Activated naive CD4-positive, alpha-beta T cell treated with Interleukin-2 at 50 U/mL for 16 hours (primary cell): ENCODE results near the gene SLC38A10.

Experiments
- DNase-seq: peaks from one replicate; pipeline ENCODE4 v3.0.0-alpha.2; 2020

The SLC38A10 gene

DNA sequence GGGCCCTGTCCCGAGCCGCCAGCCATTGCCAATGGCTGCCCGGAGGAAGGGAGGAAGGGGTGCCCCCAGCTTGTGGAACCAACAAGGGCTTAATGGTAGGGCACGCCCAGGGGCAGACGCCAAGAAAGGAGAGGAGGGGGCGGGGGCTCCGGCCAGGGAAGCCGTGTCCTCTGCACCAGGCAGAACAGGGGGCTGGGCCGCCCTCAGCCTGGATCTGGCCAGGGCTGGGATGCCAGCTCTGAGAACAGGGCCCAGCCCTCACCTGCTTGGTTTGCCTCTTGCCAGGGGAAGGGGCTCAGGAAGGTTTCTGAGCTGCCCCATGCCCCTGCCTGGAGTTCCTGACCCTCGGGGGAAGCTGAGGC is 35.8 kb upstream of the SLC38A10 start:
- DNase-seq, result no peak

DNA sequence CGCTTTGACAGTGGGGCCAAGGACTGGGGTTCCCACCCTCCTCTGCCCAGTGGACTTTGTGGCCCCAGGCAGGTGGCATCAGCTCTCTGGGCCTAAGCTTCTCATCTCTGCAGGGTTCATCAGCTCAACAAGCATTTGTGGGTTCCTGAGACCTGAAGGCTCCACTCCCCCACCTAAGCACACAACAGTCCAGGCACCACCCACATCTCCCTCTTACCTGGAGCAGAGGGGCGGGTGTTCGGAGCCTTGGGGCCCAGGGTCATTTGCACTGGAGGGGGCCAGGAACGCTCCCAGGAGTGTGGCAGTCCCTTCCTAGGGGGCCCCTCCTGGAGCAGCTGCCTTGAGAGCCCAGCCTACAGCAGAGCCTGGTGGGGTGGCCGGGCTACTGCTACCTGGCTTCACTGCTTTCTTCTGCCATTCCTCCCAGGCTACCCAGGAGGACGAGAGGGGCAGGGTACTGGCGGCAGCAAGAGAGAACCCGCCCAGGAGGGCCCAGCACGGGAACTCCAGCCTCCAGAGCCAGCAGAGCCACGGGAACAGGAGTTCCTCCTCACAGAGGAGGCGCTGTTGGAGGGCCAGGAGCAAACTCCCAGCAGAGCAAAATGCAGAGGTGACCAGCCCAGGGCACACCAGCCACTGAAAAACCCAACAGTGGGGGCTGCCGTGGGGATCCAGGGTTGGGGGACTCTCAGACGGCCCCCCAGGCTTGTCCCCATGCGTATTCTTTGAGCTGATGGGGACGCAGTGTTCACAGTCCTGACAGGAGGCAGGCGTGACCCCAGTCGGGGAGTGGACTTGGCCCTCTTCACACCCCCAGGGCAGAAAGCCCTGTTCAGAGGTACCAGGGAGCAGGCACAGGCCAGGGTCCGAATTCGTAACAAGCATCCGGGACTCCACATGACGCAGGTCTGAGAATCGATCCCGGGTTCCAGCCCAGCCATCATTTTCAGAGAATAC is 35.1 kb upstream of the SLC38A10 start:
- no peak for DNase-seq

DNA sequence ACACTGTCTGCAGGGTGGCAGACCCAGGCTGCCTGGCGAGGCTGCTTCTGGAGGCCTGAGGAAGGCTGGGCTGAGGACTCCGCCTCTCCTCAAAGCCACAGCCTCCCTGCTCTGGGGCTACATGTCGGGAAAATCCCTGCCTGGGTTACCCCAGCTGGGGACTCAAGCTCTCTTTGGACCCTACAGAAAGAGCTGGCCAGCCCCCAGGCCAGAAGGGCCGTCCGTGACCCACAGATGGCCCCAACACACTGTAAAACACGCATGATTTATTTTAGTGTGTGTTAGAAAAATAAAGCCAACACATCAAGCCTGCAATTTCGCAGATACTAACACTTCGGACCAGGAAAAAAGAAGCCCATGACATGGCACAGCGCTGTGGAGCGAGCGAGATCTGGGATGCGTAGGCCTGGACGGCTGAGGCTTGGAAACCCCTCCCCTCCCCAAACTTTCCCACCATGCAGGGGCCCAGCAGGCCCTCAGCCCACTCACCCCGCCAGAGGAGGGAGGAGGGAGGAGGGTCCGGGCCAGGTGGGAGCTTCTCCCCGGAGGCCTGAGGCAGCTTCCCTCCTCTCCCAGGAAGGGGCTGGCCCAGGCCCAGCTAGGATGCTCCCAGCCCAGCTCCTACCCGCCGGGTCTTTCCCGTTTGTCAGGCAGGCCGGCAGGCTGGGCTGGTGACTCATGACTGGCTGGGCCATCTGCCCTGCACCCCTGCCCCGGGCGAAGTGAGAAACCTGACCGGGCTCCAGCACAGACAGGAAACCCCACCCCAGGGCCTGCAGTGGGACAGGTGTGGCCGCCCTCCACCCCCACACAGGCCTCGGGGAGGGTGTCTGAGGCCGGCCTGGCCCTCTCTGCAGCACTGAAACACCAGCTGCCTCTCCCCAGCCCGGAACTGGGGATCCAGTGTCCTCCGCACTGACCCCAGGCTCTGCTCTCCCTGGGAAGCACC is 34.1 kb upstream of the SLC38A10 start:
- DNase-seq, result no peak

DNA sequence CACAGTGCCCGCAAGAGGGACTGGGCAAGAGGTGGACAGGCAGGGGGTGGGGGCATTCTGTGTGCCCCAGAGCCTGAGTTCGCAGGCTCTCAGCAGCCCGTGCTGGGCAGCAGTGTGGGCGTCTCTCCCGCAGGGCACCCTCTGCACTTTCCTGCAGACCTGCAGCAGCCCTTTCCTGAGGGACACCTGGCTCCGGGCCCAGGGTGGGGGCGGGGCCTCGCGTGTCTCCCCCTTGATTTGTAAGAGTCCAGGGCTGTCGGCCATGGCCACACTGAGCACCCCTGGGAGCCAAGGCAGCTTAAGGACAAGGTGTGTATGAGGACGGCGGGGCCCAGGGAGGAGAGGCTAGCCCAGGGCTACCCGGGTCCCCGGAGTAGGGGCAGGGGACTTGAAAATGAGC is 33.4 kb upstream of the SLC38A10 start:
- no peak for DNase-seq

DNA sequence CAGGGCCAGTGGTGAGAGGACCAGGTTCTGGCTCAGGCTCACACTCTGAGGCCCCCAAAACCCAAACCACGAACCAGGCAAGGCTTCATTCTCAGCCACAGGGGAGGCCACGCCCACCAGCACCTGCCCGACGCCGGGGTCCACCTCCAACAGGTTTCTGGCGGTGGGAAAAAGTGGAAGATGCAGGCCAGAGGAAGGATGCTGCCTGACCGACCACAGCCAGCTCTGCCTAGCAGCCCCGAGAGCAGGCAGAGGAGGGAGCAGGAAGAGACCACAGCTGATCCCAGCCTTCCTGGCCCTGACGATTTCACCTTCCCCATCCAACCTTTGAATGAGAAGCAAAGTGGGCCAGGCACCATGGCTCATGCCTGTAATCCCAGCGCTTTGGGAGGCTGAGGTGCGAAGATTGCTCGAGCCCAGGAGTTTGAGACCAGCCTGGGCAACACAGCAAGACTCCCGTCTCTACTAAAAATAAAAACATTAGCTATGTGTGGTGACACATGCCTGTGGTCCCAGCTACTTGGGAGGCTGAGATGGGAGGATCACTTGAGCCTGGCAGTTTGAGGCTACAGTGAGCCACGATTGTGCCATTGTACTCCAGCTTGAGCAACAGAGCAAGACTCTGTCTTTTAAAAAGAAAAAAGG is 30.7 kb upstream of the SLC38A10 start:
- no peak for DNase-seq

DNA sequence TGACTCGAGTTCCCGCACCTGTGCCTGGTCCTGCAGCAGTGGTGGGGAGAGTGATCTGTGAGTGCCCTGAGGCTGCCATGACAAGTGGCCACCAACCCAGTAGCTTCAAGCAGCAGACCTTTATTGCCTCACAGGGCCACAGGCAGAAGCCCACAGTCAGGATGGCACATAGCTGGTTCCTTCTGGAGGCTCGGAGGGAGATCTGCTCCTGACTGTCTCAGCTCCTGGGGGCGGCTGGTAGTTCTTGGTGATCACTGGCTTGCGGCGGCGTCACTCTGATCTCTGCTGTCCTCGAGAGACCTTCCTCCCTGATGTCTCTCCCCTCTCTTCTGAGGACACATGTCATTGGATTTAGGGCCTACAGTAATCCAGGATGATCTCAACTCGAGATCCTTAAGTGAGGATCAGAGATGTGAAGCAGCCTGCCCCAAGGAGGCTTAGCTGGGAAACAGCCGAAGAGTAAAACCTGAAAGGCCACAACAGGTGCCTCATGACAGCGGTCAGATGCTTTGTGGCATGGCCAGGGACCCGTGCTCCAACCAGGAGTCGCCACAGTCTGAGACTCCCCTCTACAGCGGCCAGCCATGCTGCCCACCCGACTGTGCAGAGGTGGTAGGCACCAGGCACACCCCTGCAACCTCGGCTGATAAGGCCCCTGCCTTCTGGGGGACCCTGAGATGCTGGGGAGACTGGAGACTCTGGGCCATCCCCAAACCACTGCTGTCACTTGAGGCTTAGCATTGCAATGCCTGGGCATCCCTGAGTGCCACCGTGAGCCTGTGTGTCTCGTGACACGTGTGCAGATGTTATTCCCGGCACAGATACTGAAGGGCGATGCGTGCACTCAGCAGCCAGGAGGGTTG is 30.0 kb upstream of the SLC38A10 start:
- DNase-seq, result no peak

DNA sequence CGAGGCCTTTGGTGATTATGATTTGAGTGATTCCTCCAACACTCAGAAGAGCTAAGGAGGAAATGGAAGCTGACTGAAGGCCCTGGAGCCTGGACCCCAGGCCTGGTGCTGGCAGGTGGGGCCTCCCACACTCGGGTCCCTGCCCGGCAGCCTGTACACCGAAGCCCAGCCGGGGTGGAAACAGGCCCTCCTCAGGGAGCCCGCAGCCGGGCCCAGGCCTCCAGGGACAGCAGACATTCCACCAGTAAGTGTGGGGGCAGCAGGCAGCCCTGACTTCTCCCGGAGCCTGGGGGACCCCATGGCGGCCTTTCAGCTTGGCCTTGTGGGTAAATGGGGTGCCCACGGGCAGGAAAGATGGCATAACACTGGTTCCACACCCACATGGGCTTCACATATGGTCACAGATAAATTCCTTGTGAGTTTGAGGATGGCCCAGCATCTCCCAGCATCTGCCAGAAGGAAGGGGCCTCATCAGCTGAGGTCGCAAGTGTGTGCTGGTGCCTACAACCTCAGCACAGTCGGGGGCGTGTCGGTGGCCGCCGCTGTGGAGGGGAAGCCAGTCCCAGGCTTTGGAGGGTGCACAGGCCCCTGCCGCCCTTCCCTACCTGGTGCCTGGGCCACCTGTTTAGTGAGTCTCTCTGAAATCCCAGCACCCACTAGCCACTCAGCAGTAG is 29.2 kb upstream of the SLC38A10 start:
- DNase-seq, result no peak

DNA sequence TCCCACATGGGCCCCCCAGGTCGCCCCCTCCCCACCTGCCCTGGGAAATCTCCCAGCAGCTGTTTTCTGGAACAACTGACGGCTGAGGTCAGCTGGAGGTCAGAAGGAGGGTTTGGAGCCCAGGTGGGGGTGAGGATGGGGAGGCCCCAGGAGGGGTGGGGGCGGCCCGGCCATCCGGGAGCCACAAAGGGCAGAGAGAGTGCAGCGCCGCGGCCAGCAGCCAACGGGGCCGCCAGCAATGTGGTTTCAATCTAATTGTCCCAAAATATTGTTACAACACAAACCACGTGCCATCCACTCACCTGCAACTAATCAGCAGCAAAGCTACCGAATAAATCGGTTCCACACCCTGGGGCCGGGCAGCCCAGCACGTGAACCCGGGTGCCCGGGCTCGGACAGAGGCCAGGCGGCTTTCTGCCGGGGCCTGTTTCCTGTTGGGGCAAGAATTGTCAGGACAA is 28.3 kb upstream of the SLC38A10 start:
- DNase-seq, result no peak

DNA sequence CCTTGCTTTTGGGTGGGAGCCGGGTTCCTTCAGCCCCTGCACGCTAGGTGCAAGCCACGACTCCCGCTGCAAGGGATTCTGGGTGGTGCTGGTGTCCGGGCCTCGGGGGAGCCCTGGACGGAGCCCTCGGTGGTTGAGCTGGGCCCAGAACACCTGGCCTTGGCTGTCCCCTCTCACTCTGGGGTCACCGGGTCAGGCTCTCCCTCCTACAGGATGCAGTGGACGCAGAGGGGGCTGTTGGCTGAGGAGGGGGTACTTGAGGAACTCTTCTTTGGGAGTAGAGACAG is 27.9 kb upstream of the SLC38A10 start:
- DNase-seq, result no peak

DNA sequence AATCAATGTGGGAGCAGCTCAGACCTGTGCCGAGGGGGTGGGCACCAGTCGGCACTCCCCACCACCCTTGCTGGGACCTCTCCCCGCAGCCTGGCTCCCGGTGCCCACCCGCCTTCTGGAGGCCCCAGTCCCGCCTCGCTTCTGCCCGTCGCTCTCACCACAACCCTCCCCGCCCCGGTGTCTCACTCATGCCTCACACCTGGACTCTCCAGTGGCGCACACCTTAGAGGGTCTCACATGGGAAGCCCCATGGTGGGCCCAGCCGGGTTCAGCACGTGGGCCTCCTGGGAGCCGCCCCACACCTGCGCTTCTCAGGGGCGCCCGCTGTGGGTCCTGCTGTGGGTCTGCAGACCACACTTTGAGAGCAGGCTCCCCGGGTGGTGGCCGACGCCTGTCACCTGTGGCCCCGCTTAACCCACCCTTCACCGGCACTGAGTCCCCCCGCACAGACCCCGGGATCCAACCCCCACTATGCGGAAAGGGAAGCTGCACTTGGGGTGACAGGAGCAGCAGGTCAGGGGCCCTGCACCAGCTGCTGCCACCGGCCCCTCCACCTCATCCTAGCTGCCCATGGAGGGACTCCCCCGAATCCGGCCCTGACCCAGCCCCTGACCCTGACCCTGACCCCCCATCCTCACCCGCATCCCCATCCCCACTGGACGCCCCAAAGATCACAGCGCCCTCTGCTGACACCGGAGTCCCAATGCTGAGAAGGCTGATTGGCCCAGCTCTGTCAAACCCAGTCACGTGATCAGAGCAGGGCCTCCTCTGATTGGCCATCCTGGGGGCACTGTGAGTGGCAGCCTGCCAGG is 27.4 kb upstream of the SLC38A10 start:
- peak; percentile 33 for DNase-seq

DNA sequence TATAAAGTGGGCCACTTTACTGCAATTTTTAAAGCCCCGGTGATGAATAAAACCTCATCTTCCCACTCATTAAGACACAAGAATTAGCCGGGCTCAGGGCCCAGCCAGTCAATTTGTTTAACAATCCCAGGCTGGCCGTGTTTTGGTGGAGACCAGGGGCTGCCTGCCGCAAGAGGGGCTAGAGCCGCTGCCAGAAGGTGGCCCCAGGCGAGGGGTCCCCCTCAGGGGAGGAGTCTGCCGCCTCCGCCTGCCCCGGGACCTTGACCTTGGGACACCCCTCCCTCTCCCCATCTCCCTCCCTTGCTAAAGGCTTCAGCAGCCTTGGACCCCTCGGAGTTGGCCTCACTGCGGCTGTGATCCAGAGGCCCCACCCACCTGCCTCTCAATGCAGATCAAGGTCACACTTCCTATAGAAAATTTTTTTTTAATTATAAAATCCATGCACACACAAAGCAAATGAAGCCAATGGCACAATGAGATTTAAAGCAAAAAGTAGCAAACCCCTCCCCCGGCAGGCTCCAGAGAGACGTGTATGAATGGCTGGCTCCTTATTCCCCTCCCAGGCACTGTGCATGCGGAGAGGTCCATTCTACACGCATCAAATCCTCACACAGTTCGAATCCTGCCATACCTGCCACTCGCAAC is 23.0 kb upstream of the SLC38A10 start:
- DNase-seq, result no peak

DNA sequence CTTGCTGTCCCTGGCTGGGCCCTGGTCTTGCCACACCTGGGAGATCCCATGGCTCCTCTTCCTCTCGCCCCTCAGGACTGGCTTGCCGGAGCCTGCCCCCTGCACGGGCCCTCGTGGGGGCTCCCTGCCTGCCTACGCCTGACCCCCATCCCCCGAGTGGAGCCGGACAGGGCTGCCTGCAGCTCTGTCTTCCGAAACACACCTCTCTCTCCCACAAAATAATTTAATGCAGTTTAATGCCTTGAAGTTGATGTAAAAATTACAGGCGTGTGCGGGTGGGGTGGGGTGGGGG is 22.4 kb upstream of the SLC38A10 start:
- DNase-seq, result no peak

DNA sequence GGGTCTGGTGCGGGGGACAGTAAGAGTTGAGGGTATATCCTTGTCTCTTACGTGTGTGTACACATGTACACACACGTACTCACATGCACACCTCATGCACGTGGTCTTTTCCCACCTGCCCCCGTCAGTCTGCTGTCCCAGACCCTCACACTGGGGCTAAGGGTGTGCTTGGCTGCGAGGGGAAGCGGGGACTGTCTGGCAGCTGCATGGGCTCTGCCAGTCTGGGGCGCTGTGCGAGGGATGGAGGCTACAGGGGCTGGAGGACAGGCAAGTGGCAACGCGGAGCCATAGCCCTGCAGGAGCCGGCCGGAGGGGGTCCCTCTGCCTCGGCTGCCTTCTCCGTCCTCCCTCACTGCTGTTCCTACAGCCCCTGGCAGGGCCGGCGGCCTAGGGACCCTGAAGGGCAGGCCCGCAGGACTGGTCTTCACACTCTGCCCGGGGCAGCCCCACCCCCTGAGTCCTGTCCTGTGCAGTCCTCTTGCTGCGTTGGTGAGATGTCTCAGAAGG is 20.8 kb upstream of the SLC38A10 start:
- no peak for DNase-seq

DNA sequence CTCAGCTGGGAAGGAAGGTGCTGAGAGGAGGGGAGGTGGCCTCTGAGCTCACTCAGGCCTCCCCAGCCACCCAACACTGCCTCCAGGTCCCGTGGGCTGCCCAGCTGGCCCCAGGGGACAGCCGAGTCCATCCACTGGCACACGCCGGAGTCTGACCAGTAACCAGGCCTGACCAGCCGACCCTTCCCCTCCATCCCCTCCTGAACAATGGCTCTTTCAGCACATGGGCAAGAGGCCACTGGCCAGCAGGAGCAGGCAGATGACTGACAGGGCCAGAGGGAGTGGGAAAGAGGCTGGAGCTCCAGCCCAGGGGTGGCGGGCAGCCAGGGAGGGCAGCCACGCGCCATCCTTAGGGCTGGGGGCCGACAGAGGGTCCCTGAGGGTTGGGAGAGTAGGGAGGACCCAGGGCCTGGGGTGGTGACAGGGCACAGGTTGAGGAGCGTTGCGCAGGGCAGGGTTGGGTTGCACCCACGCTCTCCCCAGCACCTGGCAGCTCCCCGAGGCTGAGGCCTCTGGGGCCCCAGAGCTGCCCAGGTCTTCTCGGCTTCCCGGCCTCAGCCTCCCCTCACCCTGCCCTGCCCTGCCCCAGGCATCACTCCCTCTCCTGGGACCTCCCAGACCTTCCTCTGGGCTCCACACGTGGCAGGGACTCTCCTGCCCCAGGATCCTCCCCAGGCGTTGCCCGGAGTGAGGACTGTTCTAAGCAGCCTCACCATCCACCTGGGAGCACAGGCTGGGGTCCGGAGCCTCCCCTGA is 20.2 kb upstream of the SLC38A10 start:
- no peak for DNase-seq

DNA sequence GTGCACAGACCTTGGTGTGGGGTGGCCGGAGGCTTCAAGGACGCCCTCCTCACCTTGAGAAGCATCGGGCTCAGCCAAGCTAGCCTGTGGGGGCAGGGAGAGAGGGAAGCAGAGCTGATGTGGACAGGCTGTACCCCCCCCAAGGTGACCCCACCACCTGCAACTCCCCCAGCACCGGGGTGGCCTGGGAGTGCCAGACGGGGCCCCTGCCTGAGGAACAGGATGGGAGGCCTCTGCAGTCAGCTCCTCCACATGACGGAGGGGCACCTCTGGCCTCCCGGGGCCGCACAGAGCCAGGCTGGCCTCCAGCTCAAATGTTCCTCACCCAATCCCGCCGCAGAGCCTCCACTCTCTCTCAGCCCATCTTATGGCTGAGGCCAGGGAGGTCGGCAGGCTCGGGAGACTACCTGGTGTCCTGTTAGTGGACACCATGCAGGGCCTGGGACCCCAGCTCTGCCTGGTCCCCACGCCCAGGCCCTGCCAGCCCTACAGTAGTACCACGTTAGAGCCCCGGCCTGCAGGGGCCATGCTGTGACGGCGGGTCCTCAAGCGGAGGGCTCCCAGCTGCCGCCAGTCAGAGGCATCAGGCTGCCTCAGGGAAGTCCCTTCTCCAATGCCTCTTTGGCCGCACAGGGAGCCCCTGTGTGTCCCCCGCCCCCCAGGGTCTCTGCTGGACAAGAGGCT is 19.4 kb upstream of the SLC38A10 start:
- no peak for DNase-seq

DNA sequence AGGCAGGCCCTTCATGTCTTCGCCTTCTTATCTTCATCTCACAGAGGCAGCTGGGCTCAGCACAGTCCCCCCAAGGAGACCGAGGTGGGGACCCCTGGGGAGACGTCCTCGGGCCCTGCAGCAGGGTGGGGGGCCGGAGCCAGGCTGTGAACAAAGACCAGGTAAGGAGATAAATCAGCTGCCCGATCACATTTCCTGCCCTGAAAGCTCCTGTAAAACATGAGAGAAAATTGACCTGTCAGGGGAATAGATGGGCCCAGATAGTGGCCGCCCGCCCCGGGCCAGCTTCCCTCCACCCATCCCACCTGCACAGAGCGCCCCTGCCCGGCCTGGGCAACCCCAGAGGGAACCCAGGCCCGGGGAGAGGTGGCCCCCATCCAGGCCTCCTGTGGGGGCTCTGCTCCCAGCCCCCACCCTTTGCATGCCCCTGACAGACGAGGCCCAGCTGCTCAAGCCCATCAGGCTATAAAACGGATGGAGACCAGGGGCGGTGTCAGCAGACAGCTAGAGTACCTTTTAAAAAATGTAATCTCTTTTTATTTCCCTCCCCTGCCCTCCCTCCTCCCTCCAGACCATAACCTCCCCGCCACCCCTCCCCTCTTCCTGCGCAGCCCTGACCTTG is 18.8 kb upstream of the SLC38A10 start:
- no peak for DNase-seq

DNA sequence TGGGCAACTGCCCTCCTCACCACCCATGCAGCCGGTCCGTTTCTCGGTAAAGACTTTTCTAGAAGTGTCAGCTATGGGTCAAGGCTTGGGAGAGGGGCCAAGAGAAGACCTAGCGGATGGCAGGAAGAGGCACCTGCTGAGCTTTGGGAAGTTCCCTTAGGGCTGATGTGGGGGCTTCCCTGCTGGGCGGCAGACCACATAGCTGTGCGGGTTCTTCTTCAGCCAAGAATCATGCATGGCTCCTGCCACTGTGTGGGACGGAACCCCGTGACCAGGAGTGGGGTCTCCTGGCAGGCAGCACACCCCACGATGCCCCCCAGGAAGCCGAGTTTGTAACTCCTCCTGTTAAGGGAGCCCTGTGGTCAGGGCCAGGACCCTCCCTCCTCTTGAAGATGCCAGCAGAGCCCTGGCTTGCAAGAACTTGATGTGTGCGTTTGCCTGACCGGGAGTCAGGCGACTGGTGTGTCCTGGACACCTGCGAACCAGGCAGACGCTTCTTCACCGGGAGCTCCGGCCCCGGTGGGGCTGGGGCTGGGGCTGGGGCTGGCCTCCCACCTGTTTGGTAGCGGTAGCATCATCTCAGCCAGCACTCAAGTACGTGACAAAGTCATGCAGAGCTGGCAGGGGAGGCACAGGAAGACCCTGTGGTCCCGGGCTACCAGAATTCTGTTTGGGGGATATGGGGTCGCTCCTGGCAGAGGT is 17.7 kb upstream of the SLC38A10 start:
- DNase-seq, result no peak

DNA sequence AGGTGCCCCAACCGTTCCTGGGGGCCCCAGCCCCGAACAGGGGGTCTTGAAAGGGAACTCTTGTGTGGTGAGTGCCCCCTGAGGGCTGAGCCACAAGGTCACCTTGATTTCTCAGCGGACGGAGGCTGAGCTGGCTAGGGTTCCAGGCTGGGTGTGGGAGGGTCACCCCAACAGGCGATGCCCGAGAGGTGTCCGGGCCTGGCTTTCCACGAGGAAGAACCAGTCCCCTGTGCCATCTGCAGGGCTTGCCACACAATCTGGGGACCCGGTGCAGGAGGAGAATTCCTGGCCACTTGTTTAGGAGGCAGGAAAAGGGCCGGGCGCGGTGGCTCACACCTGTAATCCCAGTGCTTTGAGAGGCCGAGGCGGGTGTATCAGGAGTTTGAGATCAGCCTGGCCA is 16.8 kb upstream of the SLC38A10 start:
- DNase-seq, result no peak
